Brain pericyte (primary cell): ENCODE data around the gene TPRG1.

Source experiments
- DNase-seq: peaks from one replicate; pipeline ENCODE4 v3.0.0-alpha.2; 2012; ENCODE audit warnings: low read depth, low spot score

TPRG1 gene

GRCh38 chr3:189353988-189354889, 182.5 kb downstream of the TPRG1 start:
- no peak for DNase-seq

GRCh38 chr3:189355115-189355480, 183.3 kb downstream of the TPRG1 start:
- no peak for DNase-seq

- DNase-seq: no peak
Measured at GRCh38 chr3:189355481-189356201, 183.9 kb downstream of the TPRG1 start.

- DNase-seq: no peak
Measured at GRCh38 chr3:189360291-189360690, 188.5 kb downstream of the TPRG1 start.

- no peak for DNase-seq
Measured at GRCh38 chr3:189361103-189361835, 189.5 kb downstream of the TPRG1 start.

GRCh38 chr3:189363590-189364255, 192.0 kb downstream of the TPRG1 start:
- DNase-seq: no peak

GRCh38 chr3:189365609-189366564, 194.1 kb downstream of the TPRG1 start:
- no peak for DNase-seq

- DNase-seq: no peak
Measured at GRCh38 chr3:189368384-189368783, 196.6 kb downstream of the TPRG1 start.

GRCh38 chr3:189369636-189370035, 197.9 kb downstream of the TPRG1 start:
- no peak for DNase-seq

GRCh38 chr3:189372243-189372642, 200.5 kb downstream of the TPRG1 start:
- no peak for DNase-seq
